ENCODE results near the gene PMF1.

GRCh38 chr1:156282479-156283222 lies 69.8 kb downstream of the PMF1 start, which contains the start of gene SMG5:
- TF ChIP-seq POLR2AphosphoS5 (IDR thresholded peaks at IDR 0.05; ENCODE audit: borderline replicate concordance, low read depth, low read length) (peak; percentile 95), EZH2 (IDR thresholded peaks at IDR 0.05) (no peak), FOXP2 (optimal IDR thresholded peaks at IDR 0.05; ENCODE audit: control extremely low read depth, extremely low read length, insufficient read depth) (no peak)
